Ishikawa (cell line): ENCODE results near the gene TRPM1.

Experiments
- CEBPB ChIP-seq: IDR thresholded peaks from 2 replicates; pipeline ENCODE4 v1.6.1; 2012
- CREB1 ChIP-seq: IDR thresholded peaks from 2 replicates; pipeline ENCODE4 v1.6.1; 2012; ENCODE audit warnings: low read depth
- EGR1 ChIP-seq: IDR thresholded peaks from 2 replicates; pipeline ENCODE4 v1.6.1; 2012
- EP300 ChIP-seq: IDR thresholded peaks from 2 replicates; pipeline ENCODE4 v1.6.1; 2012; ENCODE audit warnings: borderline replicate concordance
- FOXM1 ChIP-seq: IDR thresholded peaks from 2 replicates; pipeline ENCODE4 v1.6.1; 2012; ENCODE audit warnings: low read depth, borderline replicate concordance
- MAX ChIP-seq: IDR thresholded peaks from 2 replicates; pipeline ENCODE4 v1.6.1; 2012
- NFIC ChIP-seq: IDR thresholded peaks from 2 replicates; pipeline ENCODE4 v1.6.1; 2012
- RAD21 ChIP-seq: IDR thresholded peaks from 2 replicates; pipeline ENCODE4 v1.6.1; 2012; ENCODE audit warnings: low read depth
- TAF1 ChIP-seq: IDR thresholded peaks from 2 replicates; pipeline ENCODE4 v1.6.1; 2012; ENCODE audit warnings: low read depth, mild to moderate bottlenecking
- TCF12 ChIP-seq: IDR thresholded peaks from 2 replicates; pipeline ENCODE4 v1.6.1; 2012; ENCODE audit warnings: low read depth
- TEAD4 ChIP-seq: IDR thresholded peaks from 2 replicates; pipeline ENCODE4 v1.6.1; 2012
- USF1 ChIP-seq: IDR thresholded peaks from 2 replicates; pipeline ENCODE4 v1.6.1; 2012
- ZBTB7A ChIP-seq: IDR thresholded peaks from 2 replicates; pipeline ENCODE4 v1.6.1; 2012; ENCODE audit warnings: low read depth
- TF ChIP-seq, protein P1 (sequence below): IDR thresholded peaks from 2 replicates; pipeline ENCODE4 v1.6.1; 2012; ENCODE audit warnings: low read depth, mild to moderate bottlenecking

The TRPM1 gene

DNA sequence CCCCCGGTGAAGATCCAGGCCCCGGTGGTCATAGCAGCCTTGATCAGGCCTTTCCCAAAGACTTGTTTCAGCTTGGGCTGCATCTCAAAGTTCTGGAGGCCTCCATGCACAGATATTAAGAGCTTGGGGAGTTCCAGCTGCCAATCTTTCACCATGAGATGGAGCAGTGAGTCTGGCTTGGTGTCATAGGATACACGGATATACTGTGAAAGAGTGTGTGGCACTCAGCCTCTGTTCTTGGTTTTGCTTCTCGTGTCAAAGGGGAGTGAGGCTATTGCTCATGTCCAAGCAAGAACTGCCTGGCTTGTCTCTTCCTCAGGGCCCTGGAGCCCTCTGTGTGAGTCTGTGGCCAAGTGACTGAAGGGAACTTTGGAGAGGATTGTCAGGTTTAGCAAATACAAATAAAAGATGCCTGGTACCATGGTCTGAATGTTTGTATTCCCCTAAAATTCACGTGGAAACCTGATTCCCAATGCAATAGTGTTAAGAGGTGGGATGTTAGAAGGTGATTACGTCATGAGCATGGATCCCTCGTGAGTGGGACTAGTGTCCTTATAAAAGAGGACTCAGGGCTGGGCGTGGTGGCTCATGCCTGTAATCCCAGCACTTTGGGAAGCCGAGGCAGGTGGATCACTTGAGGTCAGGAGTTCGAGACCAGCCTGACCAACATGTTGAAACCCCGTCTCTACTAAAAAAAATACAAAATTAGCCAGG is 33.5 kb downstream of the TRPM1 start:
- TF ChIP-seq, protein P1, sequence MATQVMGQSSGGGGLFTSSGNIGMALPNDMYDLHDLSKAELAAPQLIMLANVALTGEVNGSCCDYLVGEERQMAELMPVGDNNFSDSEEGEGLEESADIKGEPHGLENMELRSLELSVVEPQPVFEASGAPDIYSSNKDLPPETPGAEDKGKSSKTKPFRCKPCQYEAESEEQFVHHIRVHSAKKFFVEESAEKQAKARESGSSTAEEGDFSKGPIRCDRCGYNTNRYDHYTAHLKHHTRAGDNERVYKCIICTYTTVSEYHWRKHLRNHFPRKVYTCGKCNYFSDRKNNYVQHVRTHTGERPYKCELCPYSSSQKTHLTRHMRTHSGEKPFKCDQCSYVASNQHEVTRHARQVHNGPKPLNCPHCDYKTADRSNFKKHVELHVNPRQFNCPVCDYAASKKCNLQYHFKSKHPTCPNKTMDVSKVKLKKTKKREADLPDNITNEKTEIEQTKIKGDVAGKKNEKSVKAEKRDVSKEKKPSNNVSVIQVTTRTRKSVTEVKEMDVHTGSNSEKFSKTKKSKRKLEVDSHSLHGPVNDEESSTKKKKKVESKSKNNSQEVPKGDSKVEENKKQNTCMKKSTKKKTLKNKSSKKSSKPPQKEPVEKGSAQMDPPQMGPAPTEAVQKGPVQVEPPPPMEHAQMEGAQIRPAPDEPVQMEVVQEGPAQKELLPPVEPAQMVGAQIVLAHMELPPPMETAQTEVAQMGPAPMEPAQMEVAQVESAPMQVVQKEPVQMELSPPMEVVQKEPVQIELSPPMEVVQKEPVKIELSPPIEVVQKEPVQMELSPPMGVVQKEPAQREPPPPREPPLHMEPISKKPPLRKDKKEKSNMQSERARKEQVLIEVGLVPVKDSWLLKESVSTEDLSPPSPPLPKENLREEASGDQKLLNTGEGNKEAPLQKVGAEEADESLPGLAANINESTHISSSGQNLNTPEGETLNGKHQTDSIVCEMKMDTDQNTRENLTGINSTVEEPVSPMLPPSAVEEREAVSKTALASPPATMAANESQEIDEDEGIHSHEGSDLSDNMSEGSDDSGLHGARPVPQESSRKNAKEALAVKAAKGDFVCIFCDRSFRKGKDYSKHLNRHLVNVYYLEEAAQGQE = no peak
- TF ChIP-seq ZBTB7A = no peak
- no peak for TF ChIP-seq CREB1
- no peak for TF ChIP-seq TEAD4
- TF ChIP-seq TAF1 = no peak
- no peak for TF ChIP-seq TCF12
- TF ChIP-seq CEBPB = no peak
- no peak for TF ChIP-seq RAD21
- no peak for TF ChIP-seq FOXM1

- TF ChIP-seq ZBTB7A = no peak
- TF ChIP-seq CEBPB = no peak
- no peak for TF ChIP-seq CREB1
- TF ChIP-seq RAD21 = no peak
- no peak for TF ChIP-seq TCF12
- TF ChIP-seq, protein P1 = no peak
- no peak for TF ChIP-seq NFIC
- no peak for TF ChIP-seq MAX
- TF ChIP-seq EP300 = no peak
- no peak for TF ChIP-seq TEAD4
- TF ChIP-seq TAF1 = no peak
- no peak for TF ChIP-seq FOXM1
- no peak for TF ChIP-seq EGR1
- TF ChIP-seq USF1 = no peak
Measured at GRCh38 chr15:31065824-31066223, 35.7 kb downstream of the TRPM1 start.

GRCh38 chr15:31062911-31063310 is 38.6 kb downstream of the TRPM1 start:
- TF ChIP-seq EGR1 (no peak), TCF12 (no peak), CREB1 (no peak)
- TF ChIP-seq, protein P1 = no peak

DNA sequence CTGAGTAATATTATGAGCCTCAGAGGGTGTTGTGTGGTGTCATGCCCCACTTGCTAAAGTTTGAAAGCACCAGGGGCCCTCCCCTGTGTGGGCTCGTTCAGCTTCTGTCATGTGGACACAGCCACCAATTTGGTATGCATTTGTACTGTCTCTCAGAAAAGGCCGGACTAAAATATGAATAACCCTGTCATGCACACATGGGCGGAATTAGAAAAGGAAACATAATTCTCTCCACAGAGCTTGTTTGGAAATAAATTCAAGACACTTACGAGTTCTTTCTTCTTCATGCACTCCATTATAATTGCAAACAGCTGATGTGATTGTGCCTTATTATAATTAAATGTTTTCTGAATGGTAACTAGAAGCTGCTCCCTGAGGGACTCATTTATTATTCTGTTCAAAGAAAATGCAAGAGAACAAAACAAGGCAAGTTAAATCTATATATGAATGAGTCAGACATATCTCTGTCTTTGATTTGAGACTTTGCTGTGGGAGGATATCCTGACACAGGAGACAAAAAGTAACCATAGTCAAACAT is 39.1 kb downstream of the TRPM1 start:
- TF ChIP-seq EGR1 = no peak
- no peak for TF ChIP-seq CREB1
- no peak for TF ChIP-seq NFIC
- no peak for TF ChIP-seq TCF12
- TF ChIP-seq RAD21 = no peak
- TF ChIP-seq, protein P1 = no peak
- no peak for TF ChIP-seq TAF1
- no peak for TF ChIP-seq CEBPB
- no peak for TF ChIP-seq USF1
